IPS-NIHi7 (cell line): ENCODE data around the gene LRIT3.
"Not testable (repeated sequence)": the region's sequence is repeated elsewhere in the genome, so short reads cannot be mapped to it uniquely, and the experiment has no call there.

ENCODE experiments used
- DNase-seq: peaks from one replicate; pipeline ENCODE4 v3.0.0; 2012; ENCODE audit warnings: mixed read lengths; ENCODE audit errors: extremely low spot score

The LRIT3 gene

DNA sequence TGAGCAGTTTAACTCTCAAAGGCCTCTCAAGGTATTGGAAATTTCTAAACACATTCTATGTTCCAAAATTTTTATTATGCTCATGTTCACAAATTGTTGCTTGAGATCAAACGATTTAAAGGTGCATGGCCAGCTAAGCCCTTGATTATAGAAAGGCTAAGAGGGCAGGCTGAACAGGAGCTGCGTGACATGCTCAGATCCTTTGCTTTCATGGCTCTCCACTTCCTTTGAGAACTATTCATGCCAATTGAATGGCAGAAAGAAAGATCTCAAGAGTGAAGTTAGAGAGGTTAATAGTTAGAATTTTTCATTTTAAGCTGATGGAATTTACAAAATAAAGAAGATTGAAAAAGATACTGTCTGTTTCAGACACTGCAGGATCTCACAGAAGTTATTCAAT, 594 bp downstream of the LRIT3 start:
- DNase-seq = no peak

GRCh38 chr4:109850601-109851000, 2.7 kb downstream of the LRIT3 start:
- DNase-seq = no peak

DNA sequence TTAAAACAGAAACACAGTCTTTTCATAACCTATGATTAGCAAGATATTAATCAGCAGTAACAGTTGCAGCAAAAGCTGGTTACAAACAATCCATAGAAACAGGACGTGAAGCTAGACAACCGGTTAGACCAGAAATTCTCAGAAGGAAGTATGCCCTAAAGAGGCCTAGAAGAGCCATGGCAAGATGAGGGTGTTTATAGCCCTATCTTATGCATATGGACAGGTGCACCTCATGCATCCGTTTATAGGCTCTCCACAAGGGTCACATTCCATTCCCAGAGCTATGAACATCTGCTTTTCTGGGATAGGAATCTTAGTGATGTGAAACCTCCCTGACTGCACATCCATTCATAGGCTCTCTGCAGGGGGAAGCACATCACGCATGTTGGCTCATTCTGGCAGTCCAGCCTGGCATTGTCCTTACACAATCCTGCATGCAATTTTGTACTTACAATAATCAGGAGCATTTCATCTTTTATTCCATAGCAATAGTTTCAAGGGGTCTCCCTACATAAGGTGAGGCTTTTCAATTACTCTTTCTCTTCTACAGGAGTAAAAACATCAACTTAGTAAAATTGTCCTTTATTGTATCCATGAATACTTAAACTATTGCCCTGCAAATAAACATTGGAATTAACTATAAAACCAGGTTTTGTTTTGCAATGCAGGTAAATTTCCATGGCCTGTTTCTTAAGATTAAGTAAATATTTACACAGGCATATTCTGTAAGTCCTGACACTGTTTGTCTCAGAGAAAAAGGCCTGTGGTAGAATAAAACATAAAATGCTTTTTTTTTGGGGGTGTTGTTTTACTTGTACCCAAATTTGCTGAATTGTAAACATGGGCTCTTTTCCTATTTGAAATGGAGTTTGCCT, 11.8 kb downstream of the LRIT3 start:
- DNase-seq = not testable (repeated sequence)

DNA sequence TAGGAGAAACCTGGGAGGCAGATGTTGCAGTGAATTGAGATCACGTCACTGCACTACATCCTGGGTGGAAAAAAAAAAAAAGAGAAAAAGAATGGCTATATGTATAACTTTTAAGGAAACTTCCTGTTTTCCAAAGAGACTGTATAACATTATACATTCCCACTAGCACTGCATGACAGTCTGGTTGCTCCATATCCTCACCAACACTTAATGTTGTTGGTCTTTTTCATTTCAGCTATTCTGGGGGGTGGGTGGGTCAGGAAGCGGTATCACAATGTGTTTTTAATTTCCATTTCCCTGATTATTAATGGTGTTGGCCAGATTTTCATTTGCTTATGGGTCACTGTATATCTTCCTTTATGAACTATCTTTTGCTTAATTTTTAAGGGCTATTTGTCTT, 13.4 kb downstream of the LRIT3 start:
- no peak for DNase-seq

GRCh38 chr4:109861916-109862511, 14.1 kb downstream of the LRIT3 start:
- no peak for DNase-seq

- no peak for DNase-seq
These were observed 16.2 kb downstream of the LRIT3 start for GRCh38 chr4:109864134-109864533.

DNA sequence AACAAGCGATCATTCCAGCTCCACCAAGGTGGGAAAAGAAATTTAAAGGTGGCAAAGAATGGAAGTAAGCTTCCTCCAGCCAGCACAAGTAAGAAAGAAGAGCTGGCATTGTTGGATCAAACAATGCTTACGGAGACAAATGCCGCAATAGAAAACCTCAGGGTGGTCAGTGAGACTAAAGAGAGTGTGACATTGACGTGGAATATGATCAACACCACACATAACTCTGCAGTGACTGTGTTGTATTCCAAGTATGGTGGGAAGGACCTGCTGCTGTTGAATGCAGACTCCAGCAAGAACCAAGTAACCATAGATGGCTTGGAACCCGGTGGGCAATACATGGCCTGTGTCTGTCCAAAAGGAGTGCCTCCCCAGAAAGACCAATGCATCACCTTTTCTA, 22.2 kb downstream of the LRIT3 start:
- no peak for DNase-seq

- DNase-seq = no peak
These were observed 24.2 kb downstream of the LRIT3 start for GRCh38 chr4:109872065-109872464.

DNA sequence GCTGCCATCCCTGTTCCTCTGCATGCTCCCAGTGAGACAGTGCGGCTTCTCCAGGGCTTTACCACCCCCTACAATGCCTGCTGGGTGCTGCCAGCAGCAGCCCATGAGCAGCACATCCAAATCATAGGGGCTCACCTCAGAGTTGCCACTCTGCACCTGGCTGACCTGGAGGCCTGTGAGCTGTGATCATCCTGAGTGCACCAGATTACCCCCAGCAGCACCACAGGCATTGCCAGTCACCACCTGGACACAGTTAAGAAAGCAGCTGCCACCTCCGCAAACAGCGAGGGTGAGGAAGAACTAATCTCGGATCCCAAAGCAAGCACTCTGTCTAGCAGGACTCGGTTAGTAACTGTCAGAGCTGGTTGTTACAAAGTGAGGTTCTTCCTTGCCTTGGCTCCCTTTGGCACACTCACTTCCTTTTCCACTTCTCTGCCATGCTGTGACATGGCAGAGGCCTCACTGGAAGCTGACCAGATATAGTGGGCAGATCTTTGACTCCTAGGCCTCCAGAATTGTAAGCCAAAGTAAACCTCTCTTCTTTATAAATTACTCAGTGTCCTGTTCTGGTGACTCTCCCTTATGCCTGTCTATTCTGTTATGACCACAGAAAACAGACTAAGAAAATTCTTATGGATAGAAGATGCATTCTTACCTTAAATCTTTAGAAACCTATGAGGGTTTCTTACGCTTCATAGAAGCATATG, 25.2 kb downstream of the LRIT3 start:
- no peak for DNase-seq

DNA sequence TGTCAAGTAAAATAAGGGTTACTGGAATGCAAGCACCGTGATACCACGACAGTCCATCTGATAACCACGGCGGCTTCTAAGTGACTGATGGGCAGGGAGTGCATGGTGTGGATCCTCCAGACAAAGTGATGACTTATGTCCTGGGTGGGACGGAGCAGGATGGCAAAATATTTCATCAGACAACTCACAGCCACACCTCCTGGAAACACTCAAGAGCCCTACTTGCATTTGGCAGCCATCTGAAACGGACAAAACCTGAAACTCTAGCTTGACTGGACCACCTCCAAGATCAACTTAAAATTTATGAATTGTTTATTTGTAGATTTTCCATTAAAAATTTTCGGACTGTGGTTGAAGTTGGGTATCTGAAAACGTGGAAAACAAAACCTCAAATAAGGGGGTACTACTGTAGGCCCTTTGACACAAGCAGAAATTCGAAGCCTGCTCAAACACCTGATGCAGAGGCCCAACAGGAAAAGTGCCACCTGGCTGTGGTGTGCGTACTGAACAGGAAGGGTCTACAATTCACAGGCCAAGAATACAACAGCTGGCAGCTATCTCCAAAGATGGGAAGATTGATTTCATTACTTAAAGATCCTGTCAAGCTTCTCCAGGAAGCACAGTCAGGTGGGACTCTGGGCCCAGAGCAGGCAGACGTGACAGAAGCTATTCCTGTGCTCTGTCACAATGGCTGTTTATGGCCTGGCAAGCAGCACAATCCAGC, 26.0 kb downstream of the LRIT3 start:
- DNase-seq = no peak

DNA sequence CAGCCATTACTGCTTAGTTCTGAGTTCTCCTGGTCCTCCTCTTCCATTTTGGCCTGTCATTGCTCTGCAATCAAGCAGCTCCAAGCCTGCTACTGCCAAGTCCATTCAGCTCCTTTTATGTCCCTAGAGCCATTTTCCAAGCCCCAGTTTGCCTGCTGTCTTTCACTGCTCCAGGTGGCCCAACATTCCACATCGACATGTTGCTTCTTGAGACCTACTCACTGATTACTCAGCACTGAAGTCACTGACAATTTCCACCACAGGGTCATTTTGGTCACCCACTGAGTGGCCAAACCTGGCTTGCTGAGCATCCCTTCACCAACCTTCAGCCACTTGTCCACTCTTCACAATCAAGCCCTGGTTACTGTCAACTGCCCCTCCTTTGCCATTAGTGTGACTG, 27.2 kb downstream of the LRIT3 start:
- no peak for DNase-seq

- DNase-seq = not testable (repeated sequence)
These were observed 27.6 kb downstream of the LRIT3 start for GRCh38 chr4:109875553-109875952.

- DNase-seq = no peak
These were observed 28.8 kb downstream of the LRIT3 start for GRCh38 chr4:109876634-109877265.

DNA sequence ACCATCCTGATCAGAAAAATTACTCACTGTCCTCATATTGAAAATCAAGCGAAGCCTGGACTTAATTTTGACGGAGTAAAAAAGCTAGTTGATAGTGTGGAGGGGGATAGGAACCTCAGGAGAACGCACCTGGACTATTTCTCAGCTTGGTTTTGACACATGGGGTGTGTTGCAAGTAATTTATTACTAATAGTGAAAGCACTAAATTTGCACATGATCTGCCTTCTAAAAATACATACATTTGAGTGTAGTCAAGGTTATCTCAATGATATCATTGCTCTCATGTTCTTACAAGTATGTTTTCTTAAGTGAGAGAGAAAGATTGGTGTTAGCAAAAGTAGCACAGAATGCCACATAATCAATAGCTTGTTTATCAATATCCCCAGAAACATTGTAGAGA, 29.5 kb downstream of the LRIT3 start:
- DNase-seq = no peak

GRCh38 chr4:109878355-109878754, 30.4 kb downstream of the LRIT3 start:
- no peak for DNase-seq

DNA sequence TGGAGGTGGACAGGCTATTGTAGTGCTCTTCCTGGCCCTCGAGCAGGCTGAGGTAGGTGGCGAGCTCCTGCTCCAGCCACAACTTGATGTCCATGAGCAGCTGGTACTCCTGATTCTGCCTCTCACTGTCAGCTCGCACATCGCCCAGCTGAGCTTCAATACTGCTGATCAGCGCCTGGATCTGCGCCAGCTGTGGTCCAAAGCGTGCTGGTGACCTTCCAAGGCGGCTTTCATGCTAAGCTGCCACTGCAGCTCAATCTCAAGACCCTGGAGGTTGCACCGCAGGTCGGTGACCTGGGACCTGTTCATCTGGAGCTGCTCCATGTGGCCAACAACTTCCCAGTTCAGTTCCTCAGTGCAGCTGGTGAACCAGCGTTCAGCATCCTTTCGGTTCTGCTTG, 31.2 kb downstream of the LRIT3 start:
- DNase-seq = no peak

- no peak for DNase-seq
These were observed 31.9 kb downstream of the LRIT3 start for GRCh38 chr4:109879636-109880314.

DNA sequence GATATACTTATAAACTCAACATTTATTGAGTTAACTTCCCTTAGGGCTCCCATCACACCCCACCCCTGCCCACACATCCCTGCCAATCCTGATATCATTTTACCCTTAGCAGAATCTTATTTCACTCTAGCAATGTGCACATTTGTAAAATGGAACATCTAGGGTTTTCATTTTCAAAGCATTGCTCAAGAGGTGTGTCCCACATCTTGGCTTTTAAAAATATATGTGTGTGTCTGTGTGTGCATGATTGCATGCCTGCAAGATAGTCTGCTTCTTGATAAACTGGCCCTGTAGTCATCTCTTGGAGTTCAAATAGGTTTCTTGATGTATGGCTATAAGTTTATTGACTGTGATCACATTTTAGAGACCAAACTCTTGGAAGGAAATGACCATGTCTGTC, 38.4 kb downstream of the LRIT3 start:
- DNase-seq = no peak

GRCh38 chr4:109887071-109887470, 39.2 kb downstream of the LRIT3 start:
- no peak for DNase-seq

- DNase-seq = no peak
These were observed 42.2 kb downstream of the LRIT3 start for GRCh38 chr4:109890076-109890475.
